AG04450 (cell line): ENCODE results near the gene DIPK1A. TPM values are rescaled to one million over a fixed set of nuclear protein-coding genes. Genes with fewer than 3 reads are reported as not detected.

Source experiments
- CTCF ChIA-PET: fragments of 300-600, 350-600 bp; formaldehyde crosslinking; extraction: SDS; loops from one replicate; lab custom pipeline; 2022; ENCODE audit warnings: antibody characterized with exemption, inconsistent platforms; lab: Charles Lee
- POLR2A ChIA-PET: fragments of 350-600 bp; formaldehyde crosslinking; extraction: SDS; loops from one replicate; lab custom pipeline; 2021; ENCODE audit warnings: antibody characterized with exemption, inconsistent platforms; lab: Yijun Ruan, JAX
- DNase-seq: peaks from one replicate; pipeline ENCODE4 v3.0.0-alpha.2; 2011; ENCODE audit warnings: low read depth, low spot score
- H3K27ac ChIP-seq: one replicate; pipeline ENCODE4 v1.5.1; 2012; ENCODE audit warnings: low read depth, low read length, control low read depth
- H3K27me3 ChIP-seq: one replicate; pipeline ENCODE4 v1.6.0; 2012; ENCODE audit warnings: low read length; ENCODE audit not compliant: control insufficient read depth, insufficient read depth
- H3K4me3 ChIP-seq: 2 replicates; pipeline ENCODE4 v1.5.1; 2011; ENCODE audit warnings: mild to moderate bottlenecking, low read depth, low read length, control low read depth
- H3K9me3 ChIP-seq: 2 replicates; pipeline ENCODE4 v1.5.1; 2012; ENCODE audit warnings: low read length; ENCODE audit not compliant: control insufficient read depth, insufficient read depth
- polyA plus RNA-seq: library from polyadenylated mRNA; depleted of rRNA; stranded (reverse); fragments of >200 nt; gene quantifications from 2 replicates; pipeline ENCODE4 v1.2.3, GENCODE V29; 2011
- TF ChIP-seq, protein P1 (sequence below): IDR thresholded peaks from 2 replicates; pipeline ENCODE4 v1.5.1; 2011; ENCODE audit warnings: low read depth, low read length, control low read depth, inconsistent platforms

DIPK1A gene
- polyA plus RNA-seq, 1 experiment = 50.8 TPM

DNA sequence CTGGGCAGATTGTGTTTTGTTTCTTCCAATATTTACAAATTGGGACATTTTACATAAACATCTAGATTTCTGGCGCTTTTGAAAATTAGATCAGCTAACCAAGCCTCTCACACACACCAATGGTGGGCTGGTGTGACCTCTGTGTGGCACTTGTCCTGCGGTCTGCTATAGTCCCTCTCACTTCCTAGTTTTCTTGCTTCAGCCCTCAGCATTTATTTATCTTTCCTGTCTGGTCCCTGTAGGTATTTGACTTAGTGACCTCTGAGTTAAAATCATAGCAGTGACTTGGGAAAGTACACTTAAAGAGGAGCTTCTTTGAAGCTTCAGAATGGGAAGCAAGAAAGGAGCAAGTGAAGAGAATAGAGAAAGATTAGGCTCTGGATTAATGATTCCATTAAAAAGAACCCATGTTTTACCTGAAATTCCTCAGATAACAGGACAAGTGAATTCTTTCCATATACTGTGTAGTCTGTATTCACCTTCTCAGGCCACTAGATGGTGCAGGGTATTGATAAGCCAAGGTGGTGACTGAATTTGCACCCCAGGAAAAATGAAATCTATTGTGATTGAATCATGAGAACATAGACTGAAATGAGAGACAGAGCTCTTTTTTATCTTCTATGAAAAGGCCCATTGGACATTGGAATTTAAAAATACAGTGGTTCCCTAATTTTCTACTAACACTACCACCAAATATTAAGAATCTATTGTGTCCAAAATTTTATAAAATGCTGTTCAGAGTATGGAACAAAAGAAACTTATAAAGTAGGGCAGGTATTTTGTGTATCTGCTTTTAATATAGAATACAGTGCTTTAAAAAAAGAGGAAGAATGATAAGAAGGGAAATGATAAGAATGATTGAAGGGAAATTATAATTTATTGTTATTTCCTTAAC is 7.1 kb upstream of the DIPK1A start:
- ChIA-PET CTCF (interaction anchor here (0.6 to 4.8 kb wide), 10 partner anchors 9 to 176 kb away, joined by 3 to 51 read pairs (median 4); no protein-coding TSS in a partner anchor), POLR2A (no interaction called here)
- peaks cover 15% of the 10 kb centered on the region for H3K27me3 ChIP-seq
- DNase-seq = no peak
- TF ChIP-seq, protein P1, sequence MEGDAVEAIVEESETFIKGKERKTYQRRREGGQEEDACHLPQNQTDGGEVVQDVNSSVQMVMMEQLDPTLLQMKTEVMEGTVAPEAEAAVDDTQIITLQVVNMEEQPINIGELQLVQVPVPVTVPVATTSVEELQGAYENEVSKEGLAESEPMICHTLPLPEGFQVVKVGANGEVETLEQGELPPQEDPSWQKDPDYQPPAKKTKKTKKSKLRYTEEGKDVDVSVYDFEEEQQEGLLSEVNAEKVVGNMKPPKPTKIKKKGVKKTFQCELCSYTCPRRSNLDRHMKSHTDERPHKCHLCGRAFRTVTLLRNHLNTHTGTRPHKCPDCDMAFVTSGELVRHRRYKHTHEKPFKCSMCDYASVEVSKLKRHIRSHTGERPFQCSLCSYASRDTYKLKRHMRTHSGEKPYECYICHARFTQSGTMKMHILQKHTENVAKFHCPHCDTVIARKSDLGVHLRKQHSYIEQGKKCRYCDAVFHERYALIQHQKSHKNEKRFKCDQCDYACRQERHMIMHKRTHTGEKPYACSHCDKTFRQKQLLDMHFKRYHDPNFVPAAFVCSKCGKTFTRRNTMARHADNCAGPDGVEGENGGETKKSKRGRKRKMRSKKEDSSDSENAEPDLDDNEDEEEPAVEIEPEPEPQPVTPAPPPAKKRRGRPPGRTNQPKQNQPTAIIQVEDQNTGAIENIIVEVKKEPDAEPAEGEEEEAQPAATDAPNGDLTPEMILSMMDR = peak; percentile 66
- no peak overlapping the region for H3K27ac ChIP-seq
- no peak overlapping the region for H3K4me3 ChIP-seq
- H3K9me3 ChIP-seq = no peaks in the 10 kb centered on the region

DNA sequence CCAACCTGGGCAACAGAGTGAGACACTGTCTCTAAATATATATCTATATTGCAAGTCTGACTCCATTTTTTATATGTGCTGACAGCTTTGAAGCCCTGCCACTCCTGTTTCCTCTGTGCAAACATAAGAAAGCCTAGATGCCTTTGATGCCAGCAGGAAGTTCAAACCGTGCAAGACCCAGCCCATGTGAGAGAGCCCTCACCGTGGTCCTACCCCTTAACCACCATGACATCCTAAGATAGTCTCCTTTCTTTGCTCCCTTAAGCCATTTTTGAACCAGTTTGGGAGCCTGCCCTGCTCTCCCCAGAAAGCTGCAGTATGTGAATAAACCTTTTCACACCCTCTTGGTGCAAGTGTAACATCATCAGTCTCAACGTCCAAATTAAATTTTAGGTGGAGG is 3.7 kb upstream of the DIPK1A start:
- no peak overlapping the region for H3K4me3 ChIP-seq
- no peaks in the 10 kb centered on the region; the same call in 1 of the 2 replicates for H3K9me3 ChIP-seq
- TF ChIP-seq, protein P1 = no peak
- H3K27ac ChIP-seq = no peak overlapping the region
- peaks cover 7% of the 10 kb centered on the region for H3K27me3 ChIP-seq
- DNase-seq = no peak
- ChIA-PET POLR2A (no interaction called here), CTCF (no interaction called here)

DNA sequence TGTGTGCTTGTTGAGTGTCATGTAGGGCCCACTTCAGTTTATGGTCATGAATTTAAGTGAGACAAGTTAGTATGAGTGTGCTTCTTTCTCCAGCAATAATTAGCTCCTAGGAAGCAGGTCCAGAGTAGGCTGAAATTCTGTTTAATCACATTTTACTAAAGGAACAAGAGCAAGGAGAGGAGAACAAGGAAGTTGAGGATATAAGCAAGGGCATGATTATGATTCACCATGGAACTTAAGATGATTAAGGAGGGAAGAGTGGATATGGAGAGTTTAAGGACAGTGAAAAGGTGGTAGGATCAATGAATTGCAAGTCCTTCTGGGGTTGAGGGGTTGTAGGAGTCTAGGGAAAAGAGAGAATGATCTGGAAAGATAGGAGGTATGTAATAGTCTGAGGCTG is 3.1 kb upstream of the DIPK1A start:
- Histone ChIP-seq H3K9me3 (no peaks in the 10 kb centered on the region; the same call in 1 of the 2 replicates), H3K4me3 (no peak overlapping the region), H3K27ac (no peak overlapping the region), H3K27me3 (peaks cover 7% of the 10 kb centered on the region)
- ChIA-PET POLR2A (no interaction called here), CTCF (interaction anchor here (3.1 to 8.5 kb wide), 2 partner anchors 29 to 106 kb away, joined by 39 to 72 read pairs; no protein-coding TSS in a partner anchor)
- TF ChIP-seq, protein P1 = no peak
- DNase-seq = no peak

DNA sequence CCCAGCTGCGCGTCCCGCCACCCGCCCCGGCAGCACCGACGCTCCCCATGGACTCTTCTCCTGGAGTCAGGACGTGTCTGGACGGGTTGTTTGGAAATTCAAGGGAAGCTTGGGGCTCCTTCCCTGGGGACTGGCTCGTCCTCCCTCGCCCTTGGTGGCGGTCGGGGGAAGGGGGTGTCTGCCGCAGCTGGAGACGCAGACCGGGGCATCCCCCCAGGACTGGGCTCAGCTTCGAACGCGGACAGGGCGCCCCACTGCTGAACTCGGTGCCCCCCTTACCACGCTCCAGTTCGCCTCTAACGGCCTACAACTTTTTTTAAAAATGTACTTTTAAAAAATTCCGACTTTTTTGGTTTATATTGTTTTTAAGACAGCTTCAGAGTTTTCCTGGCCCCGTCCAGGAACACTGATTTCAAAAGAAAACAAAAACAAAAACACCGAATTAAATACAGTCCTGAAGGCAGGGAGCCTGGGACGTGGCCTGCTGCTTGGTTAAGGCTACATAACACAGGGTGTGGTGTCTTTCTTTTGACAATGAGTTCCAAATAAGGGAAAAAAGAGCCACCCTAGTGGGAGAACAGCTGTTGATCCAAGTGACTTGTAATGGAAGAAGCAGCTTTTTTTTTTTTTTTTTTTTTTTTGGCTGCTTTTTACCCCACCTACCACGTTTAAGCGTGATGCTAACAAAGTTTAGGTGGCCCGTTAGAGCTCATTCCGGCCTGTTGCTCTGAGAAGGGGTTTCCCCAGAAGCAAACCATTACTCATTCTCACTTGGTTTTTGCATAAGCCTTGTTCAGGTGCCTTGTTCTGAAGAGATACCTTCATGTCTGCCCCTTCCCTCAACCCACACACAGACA is 862 bp upstream of the DIPK1A start:
- peaks cover 7% of the 10 kb centered on the region for H3K27me3 ChIP-seq
- ChIA-PET CTCF (interaction anchor here (0.6 to 8.5 kb wide), 8 partner anchors 9 to 961 kb away, joined by 3 to 72 read pairs (median 4); partner anchors contain the start of gene RPL5), POLR2A (interaction anchor here (0.7 to 3.0 kb wide), 7 partner anchors 12 to 384 kb away, joined by 3 to 12 read pairs (median 5); partner anchors contain the start of genes DR1 and RPL5)
- DNase-seq = no peak
- TF ChIP-seq, protein P1 = no peak
- H3K27ac ChIP-seq = peak overlapping the region; percentile 75
- no peaks in the 10 kb centered on the region; the same call in 1 of the 2 replicates for H3K9me3 ChIP-seq
- H3K4me3 ChIP-seq = peak overlapping the region; percentile 80
